ENCODE measurements around the gene CAMKK2. TPM values are rescaled to one million over a fixed set of nuclear protein-coding genes. Genes with fewer than 3 reads are reported as not detected.

CAMKK2 gene
- total RNA-seq = 8.9 and 10.4 TPM in 2 replicates

DNA sequence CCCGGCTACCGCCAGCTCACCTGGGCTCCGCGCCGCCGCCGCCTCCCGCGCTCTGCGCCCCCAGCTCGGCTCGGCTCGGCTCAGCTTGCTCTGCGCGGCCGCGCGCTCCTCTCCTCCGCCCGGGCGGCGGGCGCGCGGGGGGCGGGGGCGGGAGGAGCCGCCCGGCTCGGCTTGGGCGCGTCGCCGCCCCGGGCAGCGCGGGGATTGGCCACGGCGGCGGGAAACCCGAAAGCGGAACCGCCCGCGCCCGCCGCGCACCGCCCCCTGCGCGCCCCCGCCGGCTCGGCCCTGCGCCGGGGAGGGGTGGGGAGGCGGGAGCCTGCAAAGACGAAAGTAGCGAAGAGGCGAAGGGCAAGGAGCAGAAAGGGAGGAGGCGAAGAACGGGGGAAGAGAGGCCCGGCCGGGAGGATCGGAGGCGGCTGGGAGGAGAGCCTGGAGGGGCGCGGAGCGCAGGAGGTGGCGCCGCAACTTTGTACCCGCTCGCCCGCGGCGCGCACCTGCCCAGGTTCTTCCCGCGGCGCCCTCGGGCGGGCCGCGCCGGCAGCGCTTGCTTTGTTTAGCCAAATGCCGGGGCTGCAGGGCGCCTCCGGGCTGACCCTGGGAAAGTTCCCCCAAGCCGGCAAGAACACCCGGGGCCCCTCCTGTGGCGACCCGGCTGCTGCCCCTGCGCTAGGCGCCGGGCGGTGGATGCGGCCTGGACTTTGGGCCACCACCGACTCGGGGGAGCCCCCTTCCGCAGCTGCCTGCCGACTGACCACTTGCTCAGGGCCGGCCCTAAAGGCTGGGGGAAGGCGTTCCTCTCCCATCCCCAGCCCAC lies at the start of gene CAMKK2:
CAMKK2 (minus strand) TSS at position 92 of the 817 bp plus-strand sequence. CDS start 22,183 bp downstream, outside the sequence.

GRCh38 chr12:121209624-121210572 lies 86.6 kb downstream of the CAMKK2 start, which contains the start of gene P2RX4:
TSS of gene P2RX4 (plus strand) at chr12:121210129. CDS start at chr12:121210165, 36 bp downstream.

Other genes starting within 250 kb of the CAMKK2 start
- 0.47 and 0.77 TPM in 2 replicates for gene P2RX7, start 163.8 kb downstream of the CAMKK2 start, total RNA-seq
- gene P2RX4, start 86.6 kb downstream of the CAMKK2 start, total RNA-seq = 14.0 and 16.9 TPM in 2 replicates
- gene ANAPC5, start 55.7 kb upstream of the CAMKK2 start, total RNA-seq = 100 and 126 TPM in 2 replicates
- gene RNF34, start 103.4 kb upstream of the CAMKK2 start, total RNA-seq = 70.6 and 105 TPM in 2 replicates